Skeletal muscle cell (primary cell): ENCODE measurements around the gene DPT.

ENCODE experiments used
- DNase-seq: peaks from one replicate; pipeline ENCODE4 v3.0.0-alpha.2; 2010; ENCODE audit warnings: low read depth
- H3K4me3 ChIP-seq: 2 replicates; pipeline ENCODE4 v1.5.1; 2011; ENCODE audit warnings: low read depth, mild to moderate bottlenecking, control low read depth, low read length, moderate library complexity

The DPT gene

GRCh38 chr1:168709405-168710363 is 19.3 kb downstream of the DPT start:
- H3K4me3 ChIP-seq, result no peak overlapping the region

GRCh38 chr1:168708698-168709404 is 20.2 kb downstream of the DPT start:
- DNase-seq, result no peak
- no peak overlapping the region for H3K4me3 ChIP-seq

More at GRCh38 chr1:168709405-168710363, 19.3 kb downstream of the DPT start:
- DNase-seq, result peak; percentile 81

GRCh38 chr1:168706391-168706992 is 22.5 kb downstream of the DPT start:
- no peak overlapping the region for H3K4me3 ChIP-seq
- no peak for DNase-seq

DNA sequence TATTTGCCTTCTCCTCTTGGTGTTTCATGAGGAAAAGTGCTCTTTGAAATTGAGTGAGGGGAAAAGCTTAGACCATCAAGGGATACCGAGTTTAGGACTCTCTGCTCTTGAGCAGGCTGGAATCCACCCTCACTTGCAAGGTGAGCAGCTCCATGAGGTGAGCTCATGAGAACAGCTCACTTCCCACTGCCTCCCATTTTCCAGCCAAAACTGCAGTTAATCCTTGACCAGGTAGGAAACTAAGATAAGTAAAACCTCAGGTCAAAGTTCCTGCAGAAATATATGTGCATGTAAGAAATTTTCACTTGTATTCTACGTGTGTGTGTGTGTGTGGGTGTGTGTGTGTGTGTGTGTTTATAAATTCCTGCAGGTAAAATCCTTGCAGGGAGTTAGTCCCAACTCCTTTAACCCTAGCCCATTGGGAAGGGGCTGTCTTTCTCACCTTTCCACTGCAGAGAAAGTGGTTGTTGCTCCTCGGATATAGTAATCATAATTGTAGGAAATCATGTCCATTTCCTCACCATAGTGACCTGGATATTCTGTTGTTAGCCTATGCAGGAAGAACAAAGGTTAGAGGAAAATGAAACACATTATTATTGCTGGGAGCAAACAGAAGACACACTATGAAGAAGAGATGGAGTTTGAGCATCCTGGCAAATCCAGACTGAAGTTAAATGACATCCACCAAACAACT is 28.3 kb downstream of the DPT start:
- H3K4me3 ChIP-seq, result no peak overlapping the region
- no peak for DNase-seq

GRCh38 chr1:168698453-168698852 is 30.6 kb downstream of the DPT start:
- no peak for DNase-seq

GRCh38 chr1:168697356-168698126 is 31.5 kb downstream of the DPT start:
- no peak for DNase-seq
- no peak overlapping the region for H3K4me3 ChIP-seq

More at GRCh38 chr1:168698453-168698852, 30.6 kb downstream of the DPT start:
- H3K4me3 ChIP-seq, result no peak overlapping the region

DNA sequence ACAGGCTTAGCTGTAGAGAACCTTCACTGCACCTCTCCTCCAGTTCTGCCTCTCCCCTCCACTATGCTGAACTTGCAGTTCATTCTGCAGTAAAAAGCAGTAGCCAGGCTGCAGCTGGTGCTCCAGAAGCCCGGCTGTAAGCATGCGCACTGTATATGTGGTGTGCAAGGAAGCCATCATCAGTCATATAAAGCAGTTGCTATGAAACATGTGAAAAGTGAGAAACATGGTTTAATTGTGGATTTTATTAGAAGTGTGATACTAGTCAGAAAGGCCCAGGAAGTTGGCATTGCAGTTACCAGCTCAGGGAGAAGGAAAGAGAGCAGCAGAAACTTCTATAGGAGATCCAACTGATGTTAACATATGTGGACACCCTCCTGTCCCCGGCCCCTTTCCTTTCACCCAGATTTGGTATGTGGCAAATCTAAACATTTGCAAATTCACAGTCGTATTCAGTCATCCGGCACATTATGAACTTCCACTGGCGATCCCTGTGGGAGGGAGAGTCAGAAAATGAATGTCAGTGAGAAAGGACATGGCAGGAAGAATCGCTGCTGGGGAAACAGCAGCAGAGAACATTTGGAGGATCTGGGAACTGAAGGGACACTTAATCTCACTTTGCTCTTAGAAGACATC is 32.8 kb downstream of the DPT start:
- DNase-seq, result no peak

DNA sequence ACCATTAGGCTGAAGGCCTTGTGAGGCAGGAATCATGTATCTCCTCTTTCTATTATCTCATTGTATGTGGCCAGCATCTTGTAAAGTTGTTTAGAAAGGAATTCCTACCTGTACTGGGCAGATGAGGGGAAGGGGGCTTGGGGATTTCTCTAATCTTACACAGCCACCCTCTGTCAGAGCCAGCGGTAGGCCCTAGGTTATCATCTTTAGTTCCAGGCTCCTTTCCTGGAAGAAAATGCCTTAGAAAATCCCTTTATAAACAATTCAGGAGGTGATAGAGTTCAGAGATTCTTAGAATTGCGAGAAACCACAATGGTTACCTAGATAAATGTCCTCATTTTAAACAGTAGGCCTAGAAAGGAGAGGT is 35.2 kb downstream of the DPT start:
- DNase-seq, result no peak
- H3K4me3 ChIP-seq, result no peak overlapping the region

More for the DNA sequence above, 32.8 kb downstream of the DPT start:
- no peak overlapping the region for H3K4me3 ChIP-seq

- DNase-seq, result no peak
- H3K4me3 ChIP-seq, result no peak overlapping the region
Observed at GRCh38 chr1:168693197-168693871, 35.7 kb downstream of the DPT start.

- H3K4me3 ChIP-seq, result no peak overlapping the region
- DNase-seq, result no peak
Observed at GRCh38 chr1:168692472-168692871, 36.5 kb downstream of the DPT start.

DNA sequence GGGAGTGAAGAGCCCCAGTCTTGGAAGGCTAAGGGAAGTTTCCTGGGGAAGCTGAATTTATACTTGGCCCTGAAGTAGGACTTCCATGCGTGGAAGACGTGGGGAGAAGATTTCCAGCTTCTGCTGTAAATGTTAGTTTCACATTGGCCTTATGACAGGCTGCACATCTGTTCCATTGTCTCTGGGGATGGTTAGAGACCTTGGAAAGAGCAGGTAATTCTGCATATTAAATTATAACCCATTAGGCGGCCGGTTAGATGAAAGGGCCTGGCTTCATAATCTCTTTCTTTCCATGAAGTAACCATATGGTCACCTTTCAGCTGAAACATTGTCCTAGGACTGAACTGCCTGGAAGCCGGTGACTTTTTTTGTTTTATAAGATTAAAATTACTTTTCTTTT is 37.5 kb downstream of the DPT start:
- H3K4me3 ChIP-seq, result no peak overlapping the region

GRCh38 chr1:168689726-168690602 is 39.0 kb downstream of the DPT start:
- no peak overlapping the region for H3K4me3 ChIP-seq
- peak; percentile 33 for DNase-seq

More for the DNA sequence above, 37.5 kb downstream of the DPT start:
- no peak for DNase-seq

GRCh38 chr1:168689327-168689657 is 39.7 kb downstream of the DPT start:
- no peak overlapping the region for H3K4me3 ChIP-seq
- DNase-seq, result no peak

- no peak for DNase-seq
- H3K4me3 ChIP-seq, result no peak overlapping the region
Observed at GRCh38 chr1:168688644-168689326, 40.2 kb downstream of the DPT start.

DNA sequence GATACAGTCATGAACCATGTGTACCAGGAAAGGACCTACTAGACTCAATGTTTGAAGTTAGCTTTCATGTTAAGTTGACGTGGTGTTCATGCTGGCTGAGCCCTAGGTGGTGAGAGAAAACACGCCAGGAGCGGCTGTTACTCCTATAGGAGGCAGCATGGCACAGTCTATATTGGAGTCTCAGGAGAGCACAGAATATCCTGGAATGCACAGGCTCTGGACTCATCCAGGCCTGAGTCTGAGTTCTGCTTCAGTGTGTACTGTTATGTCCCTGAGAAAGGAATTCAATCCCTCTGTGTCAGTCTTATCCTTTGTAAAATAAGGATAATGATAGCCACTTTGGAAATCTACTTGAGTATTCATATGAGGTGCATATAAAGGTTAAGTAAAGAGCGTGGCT is 41.2 kb downstream of the DPT start:
- DNase-seq, result no peak

GRCh38 chr1:168686666-168687065 is 42.3 kb downstream of the DPT start:
- DNase-seq, result no peak

More for the DNA sequence above, 41.2 kb downstream of the DPT start:
- no peak overlapping the region for H3K4me3 ChIP-seq

GRCh38 chr1:168683871-168684270 is 45.1 kb downstream of the DPT start:
- no peak overlapping the region for H3K4me3 ChIP-seq
- no peak for DNase-seq

More at GRCh38 chr1:168686666-168687065, 42.3 kb downstream of the DPT start:
- H3K4me3 ChIP-seq, result no peak overlapping the region
